Measurements from ENCODE around the gene RNU6-8.

GRCh38 chr14:32186248-32186647 lies 16.8 kb downstream of the RNU6-8 start:
- TF ChIP-seq CTCF (conservative IDR thresholded peaks at IDR 0.05; ENCODE audit: low read length) = no peak
- no peak for TF ChIP-seq EZH2phosphoT487 (IDR thresholded peaks at IDR 0.05; ENCODE audit: borderline replicate concordance)
